ENCODE data around the gene BZW2.

BZW2 gene

DNA sequence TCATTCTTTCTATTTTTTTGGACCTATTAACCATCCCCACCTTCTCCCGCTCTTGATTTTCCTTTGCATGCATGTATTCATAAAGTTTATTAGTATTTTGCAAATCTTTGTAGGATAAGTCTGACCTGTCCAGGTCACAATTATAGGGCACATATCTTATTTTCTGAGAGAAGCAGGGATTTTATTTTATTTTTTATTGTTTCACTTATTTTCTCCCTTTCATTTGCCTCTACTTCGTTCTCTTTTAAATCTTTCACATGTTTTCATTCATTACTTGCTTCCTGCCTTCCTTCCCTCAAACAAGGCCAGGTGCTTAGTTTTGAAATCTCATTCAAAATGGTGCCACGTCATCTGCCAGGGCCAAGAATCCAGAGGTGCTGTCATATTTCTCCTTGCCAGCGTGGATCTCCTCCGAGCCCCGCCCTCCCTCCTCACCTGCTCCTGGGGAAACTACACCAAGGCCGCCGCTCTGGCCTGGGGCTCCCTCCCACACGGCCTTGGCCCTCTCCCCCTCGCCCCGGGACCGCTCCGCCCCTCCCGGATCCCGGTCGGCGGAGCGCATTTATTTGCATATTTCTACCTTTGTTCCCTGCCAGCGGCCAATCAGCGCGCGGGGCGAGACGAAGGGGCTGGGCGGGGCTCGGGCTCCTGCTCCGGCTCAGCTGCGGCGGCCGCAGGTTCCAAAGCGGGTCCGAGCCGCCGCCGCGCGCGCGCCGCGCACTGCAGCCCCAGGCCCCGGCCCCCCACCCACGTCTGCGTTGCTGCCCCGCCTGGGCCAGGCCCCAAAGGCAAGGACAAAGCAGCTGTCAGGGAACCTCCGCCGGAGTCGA, 107.3 kb downstream of the BZW2 start, which contains the start of gene TSPAN13:
Gene TSPAN13, plus strand, starts transcription at position 654 of the 830 bp plus-strand sequence. CDS start 213 bp downstream, outside the sequence.
- TF ChIP-seq, protein P1, sequence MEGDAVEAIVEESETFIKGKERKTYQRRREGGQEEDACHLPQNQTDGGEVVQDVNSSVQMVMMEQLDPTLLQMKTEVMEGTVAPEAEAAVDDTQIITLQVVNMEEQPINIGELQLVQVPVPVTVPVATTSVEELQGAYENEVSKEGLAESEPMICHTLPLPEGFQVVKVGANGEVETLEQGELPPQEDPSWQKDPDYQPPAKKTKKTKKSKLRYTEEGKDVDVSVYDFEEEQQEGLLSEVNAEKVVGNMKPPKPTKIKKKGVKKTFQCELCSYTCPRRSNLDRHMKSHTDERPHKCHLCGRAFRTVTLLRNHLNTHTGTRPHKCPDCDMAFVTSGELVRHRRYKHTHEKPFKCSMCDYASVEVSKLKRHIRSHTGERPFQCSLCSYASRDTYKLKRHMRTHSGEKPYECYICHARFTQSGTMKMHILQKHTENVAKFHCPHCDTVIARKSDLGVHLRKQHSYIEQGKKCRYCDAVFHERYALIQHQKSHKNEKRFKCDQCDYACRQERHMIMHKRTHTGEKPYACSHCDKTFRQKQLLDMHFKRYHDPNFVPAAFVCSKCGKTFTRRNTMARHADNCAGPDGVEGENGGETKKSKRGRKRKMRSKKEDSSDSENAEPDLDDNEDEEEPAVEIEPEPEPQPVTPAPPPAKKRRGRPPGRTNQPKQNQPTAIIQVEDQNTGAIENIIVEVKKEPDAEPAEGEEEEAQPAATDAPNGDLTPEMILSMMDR (conservative IDR thresholded peaks at IDR 0.05; ENCODE audit: low read depth): no peak
- peak; percentile 95 for DNase-seq (ENCODE audit: low spot score)
- peak within 1 kb of the TSS; percentile 7; the same call in 1 of the 2 replicates for H3K27ac ChIP-seq
- ChIA-PET POLR2A (ENCODE audit: low non-redundant PET) (no interaction called here), CTCF (interaction anchor here (1.0 kb wide), 1 partner anchor 48 kb away, joined by 4 read pairs; no protein-coding TSS in a partner anchor)

DNA sequence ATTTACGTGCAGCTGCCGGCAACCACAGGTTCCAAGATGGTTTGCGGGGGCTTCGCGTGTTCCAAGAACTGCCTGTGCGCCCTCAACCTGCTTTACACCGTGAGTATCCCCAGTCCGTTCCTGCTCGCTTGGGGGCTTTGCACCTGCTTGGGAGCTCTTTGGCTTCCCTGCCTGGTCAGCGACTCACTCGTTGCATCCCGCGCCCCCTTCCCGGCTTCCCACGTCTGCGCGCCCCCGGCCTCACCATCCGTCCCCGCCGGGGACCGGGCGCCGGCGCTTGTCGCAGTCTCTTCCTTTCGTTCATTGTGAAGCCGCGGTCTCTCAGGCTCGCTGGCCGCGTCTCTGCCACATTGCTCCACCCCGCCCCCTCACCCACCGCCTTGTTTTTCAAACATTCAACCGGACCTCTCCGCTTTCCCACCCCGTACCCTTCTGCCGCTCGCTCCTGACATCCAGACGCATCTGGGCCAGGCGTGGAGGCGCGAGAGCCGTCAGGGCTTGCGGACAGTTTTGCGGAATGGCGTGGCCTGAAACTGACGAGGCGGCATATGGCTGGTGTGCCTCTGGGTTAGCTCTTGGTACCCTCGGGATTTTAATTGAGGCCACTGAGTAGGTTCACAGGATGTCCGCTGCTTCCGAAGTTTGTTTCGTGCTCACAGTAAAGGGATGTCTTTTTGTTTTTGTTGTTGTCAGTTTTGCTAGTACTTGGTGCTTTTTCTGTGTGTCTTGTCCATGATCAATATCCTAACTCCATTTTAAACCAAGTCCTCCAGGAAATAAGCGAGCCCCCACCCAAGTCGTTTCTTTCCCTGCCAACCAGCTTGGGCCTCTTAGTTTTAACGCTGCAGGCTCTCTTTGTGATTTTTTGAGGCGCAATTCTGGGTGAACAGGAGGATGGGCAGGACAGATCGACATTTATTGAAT, 108.2 kb downstream of the BZW2 start:
- ChIA-PET CTCF (interaction anchor here (0.7 to 1.0 kb wide), 3 partner anchors 14 to 112 kb away, joined by 3 to 4 read pairs (median 3); no protein-coding TSS in a partner anchor), POLR2A (ENCODE audit: low non-redundant PET) (no interaction called here)

GRCh38 chr7:16754856-16755317, 108.9 kb downstream of the BZW2 start:
- ChIA-PET CTCF (interaction anchor here (0.7 kb wide), 2 partner anchors 14 to 113 kb away, joined by 3 read pairs; no protein-coding TSS in a partner anchor), POLR2A (ENCODE audit: low non-redundant PET) (no interaction called here)
- DNase-seq (ENCODE audit: low spot score): no peak
- no peak overlapping the region for H3K27ac ChIP-seq
- TF ChIP-seq, protein P1 (conservative IDR thresholded peaks at IDR 0.05; ENCODE audit: low read depth): no peak

More for the DNA sequence above, 108.2 kb downstream of the BZW2 start:
- peak; percentile 41 for DNase-seq (ENCODE audit: low spot score)
- peak overlapping the region; percentile 7; the same call in 1 of the 2 replicates for H3K27ac ChIP-seq
- TF ChIP-seq, protein P1 (conservative IDR thresholded peaks at IDR 0.05; ENCODE audit: low read depth): no peak

DNA sequence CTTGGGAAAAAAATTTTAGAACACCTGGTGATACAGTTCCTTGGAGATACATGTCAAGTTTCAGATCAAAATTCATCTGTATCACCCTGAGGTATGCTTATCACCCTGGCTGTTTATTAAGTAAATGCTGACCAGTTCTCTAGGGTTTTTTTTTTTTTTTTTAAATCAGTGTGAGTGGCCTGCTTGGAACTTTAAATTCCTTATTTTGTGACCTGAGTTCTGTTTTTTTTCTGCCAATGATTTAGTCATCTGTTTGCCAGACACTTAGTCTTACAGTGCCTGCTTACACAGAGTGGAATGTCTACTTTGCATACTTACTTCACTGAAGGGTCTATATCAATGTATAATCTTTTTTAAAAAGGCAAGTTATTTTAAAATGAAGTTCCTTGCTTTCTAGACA, 109.4 kb downstream of the BZW2 start:
- no peak for DNase-seq (ENCODE audit: low spot score)
- H3K27ac ChIP-seq: no peak overlapping the region
- POLR2A ChIA-PET (ENCODE audit: low non-redundant PET): no interaction called here
- CTCF ChIA-PET: no interaction called here
- TF ChIP-seq, protein P1 (conservative IDR thresholded peaks at IDR 0.05; ENCODE audit: low read depth): no peak

All from RWPE1 (cell line).